ENCODE results near the gene KIF17.

KIF17 gene

DNA sequence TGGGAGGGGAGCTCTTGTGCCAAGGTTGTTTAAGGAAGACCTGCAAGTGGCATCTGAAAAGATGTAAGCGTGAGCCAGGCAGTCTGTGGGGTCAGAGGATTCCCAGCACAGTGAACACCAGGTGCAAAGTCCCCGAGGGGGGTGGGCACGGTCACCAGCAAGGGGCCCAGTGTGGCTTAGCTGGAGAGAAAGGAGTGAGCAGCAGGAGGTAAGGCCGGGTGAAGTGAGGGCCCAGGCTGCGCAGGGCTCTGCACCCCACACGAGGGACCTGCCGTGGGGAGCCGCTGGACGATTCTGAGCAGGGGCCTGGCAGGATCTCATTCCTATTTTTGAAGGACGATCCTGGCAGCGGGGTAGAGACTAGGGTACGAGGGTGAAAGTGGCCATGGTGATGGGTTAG, 60.8 kb downstream of the KIF17 start:
- no peak for FAIRE-seq

DNA sequence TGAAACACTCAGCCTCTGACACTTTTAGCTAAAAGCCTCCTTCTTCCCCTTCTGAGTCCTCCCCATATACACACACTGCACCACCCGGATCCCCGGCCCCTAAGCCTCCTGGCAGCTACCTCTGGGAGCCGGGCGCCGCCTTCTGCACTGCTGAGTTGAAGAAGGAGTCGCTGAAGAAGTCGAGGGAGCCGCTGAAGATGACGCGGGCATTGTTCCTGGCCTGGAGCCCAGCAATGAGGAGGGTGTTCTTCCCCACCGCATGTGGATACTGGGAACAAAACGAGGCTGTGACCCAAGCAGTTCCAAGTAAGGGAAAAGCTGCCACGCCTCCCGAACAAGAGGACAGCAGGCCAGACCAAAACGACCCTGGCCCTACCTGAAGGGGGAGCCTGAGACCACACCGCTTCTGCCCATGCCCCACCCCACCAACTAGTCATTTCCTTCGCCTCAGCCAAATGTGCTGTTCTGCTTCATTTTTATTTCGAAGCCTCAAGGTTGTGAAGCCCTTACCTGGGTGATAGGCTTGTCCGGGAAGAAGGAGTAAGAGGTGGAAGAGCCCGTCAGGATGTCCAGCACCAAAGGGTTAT, 63.6 kb downstream of the KIF17 start:
- no peak for FAIRE-seq

GRCh38 chr1:20652300-20652699, 65.5 kb downstream of the KIF17 start:
- FAIRE-seq: no peak

GRCh38 chr1:20648946-20649345, 68.9 kb downstream of the KIF17 start:
- FAIRE-seq: no peak

DNA sequence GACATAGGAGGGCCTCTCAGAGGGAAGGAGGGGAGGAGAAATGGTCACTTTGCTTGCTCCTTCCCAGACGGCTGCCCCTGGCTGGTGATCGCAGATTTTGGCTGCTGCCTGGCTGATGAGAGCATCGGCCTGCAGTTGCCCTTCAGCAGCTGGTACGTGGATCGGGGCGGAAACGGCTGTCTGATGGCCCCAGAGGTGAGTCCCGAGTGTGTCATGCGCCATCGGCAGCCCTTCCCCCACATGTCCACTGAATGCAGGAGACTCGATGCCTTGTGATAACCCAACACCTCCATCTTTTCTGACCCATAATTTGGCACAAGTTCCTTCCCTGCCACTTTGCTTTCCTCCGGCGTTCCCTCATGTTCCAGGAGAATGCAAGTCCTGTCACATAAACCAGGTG, 69.4 kb downstream of the KIF17 start:
- FAIRE-seq: no peak

DNA sequence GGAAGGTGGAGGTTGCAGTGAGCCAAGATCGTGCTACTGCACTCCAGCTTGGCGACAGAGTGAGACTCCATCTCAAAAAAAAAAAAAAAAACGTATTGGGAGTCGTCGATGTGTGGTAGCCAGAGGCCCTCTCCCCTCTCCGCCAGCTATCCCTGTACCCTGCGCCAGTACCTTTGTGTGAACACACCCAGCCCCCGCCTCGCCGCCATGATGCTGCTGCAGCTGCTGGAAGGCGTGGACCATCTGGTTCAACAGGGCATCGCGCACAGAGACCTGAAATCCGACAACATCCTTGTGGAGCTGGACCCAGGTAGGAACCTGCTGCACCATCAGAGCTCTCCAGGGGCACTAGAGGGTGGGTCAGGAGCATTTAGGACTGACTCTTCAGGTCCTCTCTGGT, 72.4 kb downstream of the KIF17 start:
- no peak for FAIRE-seq

DNA sequence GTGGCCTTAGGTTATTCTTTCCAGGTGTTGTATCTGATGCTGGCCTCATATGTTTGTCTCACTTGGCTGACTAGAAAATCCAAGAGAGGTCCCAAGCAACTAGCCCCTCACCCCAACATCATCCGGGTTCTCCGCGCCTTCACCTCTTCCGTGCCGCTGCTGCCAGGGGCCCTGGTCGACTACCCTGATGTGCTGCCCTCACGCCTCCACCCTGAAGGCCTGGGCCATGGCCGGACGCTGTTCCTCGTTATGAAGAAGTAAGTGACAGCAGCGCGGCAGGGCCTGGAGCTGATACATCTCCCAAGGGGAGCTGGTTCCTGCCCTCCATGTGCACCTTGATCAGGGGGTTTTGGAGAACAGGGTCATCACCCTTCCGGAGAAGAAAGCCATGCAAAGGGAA, 73.4 kb downstream of the KIF17 start:
- FAIRE-seq: no peak

DNA sequence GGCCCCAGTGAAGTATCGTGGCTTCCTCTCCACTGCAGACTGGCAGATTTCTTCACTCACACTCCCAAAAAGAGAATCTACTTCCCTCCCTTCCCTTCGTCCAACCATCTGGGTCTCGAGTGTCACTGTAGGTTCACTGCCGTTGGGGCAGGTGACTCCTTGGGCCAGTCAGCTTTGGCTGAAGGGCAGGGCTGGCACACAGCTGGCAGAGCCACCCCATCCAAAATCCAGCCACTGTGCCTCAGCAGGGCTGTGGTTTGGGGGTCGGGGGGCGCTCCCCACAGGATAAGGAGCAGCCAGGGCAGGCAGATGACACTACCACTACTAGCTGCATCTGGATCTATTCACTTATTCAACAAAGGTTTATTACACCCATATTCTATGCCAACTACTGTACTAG, 74.7 kb downstream of the KIF17 start:
- FAIRE-seq: no peak

GRCh38 chr1:20641975-20642374, 75.8 kb downstream of the KIF17 start:
- FAIRE-seq: no peak

DNA sequence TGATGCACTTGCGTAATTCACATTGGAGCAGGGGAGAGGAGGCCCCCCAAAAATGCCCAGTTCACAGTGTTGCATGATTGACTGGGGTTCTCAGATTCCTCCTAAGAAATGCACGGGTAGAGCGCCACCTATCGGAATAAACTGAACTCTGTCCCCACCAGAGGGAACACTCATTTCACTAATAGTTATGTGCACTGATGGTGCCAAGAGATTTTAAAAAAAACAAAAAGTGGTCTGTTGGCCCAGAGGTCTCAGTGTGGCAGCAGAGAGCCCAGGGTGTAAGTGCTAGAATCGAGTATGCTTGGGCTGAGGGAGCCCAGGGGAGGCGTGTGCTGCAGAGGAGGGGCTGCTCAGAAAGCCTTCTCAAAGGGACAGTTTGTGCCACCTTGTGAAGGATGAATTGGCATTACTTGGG, 77.6 kb downstream of the KIF17 start:
- peak; percentile 9 for FAIRE-seq

DNA sequence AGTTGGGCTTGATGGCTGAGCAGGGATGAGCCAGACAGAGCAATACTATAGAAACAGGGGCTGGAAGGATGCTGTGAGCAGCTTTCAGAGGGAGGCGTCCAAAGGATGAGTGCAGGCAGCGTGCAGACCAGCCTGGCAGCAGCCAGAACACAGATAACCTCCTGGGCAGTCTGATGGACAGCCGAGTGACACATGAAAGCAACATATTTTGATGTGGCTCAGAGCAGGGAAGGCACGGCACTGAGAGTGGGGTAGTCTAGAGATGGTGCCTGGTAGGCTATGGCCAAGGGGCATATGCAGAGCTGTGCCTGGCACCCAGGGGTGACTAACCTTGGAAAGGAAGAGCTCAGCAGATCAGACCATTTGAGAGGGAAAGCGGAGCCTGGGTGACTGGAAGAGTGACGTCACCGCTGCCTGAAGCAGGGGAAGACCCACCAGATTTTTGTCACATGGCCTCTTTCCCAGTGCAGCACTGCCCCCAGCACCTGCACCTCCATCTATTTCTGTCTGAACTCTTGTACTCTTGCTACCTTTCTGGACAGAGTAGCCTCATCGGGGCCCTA, 80.9 kb downstream of the KIF17 start:
- FAIRE-seq: no peak

DNA sequence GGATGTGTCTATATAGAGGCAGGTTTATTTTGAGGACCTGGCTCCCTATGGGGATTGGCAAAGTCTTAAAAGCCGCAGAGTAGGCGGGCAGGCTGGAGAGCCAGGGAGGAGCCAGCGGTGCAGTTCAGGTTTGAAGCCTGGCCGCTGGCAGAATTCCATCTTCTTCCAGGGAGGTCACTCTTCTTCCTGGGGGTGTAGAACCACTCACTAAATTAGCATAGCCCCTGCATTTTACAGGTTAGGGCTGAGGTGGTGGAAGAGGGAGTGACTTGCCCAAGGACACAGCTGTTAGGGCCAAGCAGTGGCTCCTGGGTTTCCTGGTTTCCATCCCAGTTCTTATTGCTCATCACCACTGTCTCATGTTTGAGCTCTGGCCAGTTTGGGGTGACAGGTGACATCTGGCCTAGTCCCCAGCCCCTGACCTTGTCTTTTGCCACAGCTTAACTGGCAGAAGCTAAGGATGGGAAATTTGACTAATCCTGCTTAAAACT, 83.2 kb downstream of the KIF17 start:
- FAIRE-seq: no peak

GRCh38 chr1:20634065-20634593, 83.7 kb downstream of the KIF17 start:
- FAIRE-seq: no peak

GRCh38 chr1:20633190-20634064, 84.4 kb downstream of the KIF17 start, which contains the start of gene PINK1:
PINK1 (plus strand) TSS chr1:20633458; CDS start chr1:20633549, 91 bp downstream.
- FAIRE-seq: no peak

- FAIRE-seq: no peak
Measured at GRCh38 chr1:20632386-20632785, 85.4 kb downstream of the KIF17 start.

DNA sequence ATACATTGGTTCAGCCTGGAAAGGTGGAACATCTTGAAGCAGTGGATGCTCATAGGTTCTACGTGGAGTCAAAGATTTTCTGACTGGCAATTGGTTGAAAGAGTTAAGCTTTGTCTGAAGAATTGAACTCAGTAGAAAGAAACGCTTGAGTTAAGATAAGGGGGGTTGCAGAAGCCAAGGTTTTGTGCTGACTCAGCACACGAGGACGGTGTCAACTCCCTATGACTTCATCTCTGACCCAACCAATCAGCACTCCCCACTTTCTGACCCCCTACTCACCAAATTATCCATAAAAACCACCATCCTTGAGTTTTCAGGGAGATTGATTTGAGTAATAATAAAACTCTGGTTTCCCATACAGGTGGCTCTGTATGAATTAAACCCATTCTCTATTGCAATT, 87.1 kb downstream of the KIF17 start:
- FAIRE-seq: no peak

DNA sequence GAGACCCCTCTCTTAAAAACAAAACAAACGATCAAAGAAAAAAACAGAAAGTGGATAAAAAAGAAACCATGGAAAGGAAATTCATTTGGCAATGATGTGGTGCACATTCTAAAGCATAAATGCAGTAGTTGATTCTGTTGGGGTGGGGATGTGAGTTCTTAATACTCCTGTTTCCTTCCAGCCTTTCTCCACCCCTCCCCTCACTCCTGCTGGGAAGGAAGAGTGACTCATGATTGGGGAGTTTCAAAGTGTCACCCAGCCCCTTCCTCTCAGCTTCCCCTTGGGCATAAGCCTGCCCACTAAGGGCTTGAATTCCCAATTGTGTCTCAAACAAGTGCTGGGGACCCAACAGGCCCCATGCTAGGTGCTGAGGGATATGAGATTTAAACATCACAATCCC, 91.3 kb downstream of the KIF17 start:
- no peak for FAIRE-seq

DNA sequence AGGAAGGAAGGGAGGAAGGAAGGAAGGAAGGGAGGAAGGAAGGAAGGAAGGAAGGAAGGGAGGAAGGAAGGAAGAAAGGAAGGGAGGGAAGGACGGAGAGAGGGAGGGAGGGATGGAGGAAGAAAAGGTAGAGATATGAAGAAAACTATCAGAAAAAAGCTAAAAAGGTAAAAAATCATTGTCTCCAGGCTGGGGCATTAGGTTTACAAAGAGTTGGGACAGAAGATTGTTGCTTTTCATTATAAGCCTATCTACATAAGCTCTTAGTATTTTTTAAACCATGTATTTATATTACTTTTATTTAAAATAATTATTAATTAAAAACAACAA, 91.7 kb downstream of the KIF17 start:
- no peak for FAIRE-seq

GRCh38 chr1:20625176-20626097, 92.4 kb downstream of the KIF17 start:
- FAIRE-seq: no peak

GRCh38 chr1:20624709-20625108, 93.1 kb downstream of the KIF17 start:
- no peak for FAIRE-seq

GRCh38 chr1:20621012-20621411, 96.8 kb downstream of the KIF17 start:
- FAIRE-seq: no peak

DNA sequence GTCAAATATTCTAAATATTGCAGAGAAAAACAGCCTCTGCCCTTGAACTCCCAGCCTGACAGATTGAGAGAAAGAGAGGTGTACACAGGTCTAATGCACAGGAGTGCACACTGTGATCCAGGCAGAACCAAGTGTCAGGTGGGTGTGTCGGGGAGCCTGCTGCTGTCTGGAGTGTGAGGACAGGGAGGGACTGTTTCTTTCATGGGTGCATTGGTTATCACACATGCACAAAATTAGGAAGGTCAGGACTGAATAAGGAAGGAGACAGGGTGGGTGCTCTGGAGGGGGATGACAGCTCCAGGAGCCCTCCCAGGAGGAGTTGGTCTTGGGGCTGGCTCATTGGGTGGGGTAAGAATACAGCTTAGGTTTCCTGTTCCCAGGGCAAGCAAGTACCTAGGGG, 97.8 kb downstream of the KIF17 start:
- FAIRE-seq: no peak

DNA sequence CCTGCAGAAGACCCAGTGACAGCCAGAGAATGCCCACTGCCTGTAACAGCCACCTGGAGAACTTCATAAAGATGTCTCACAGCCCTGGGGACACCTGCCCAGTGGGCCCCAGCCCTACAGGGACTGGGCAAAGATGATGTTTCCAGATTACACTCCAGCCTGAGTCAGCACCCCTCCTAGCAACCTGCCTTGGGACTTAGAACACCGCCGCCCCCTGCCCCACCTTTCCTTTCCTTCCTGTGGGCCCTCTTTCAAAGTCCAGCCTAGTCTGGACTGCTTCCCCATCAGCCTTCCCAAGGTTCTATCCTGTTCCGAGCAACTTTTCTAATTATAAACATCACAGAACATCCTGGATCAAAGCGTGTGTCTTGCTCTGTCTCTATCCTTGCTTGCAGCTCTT, 99.3 kb downstream of the KIF17 start:
- no peak for FAIRE-seq
